Measurements from ENCODE around the gene SLC4A5.

DNA sequence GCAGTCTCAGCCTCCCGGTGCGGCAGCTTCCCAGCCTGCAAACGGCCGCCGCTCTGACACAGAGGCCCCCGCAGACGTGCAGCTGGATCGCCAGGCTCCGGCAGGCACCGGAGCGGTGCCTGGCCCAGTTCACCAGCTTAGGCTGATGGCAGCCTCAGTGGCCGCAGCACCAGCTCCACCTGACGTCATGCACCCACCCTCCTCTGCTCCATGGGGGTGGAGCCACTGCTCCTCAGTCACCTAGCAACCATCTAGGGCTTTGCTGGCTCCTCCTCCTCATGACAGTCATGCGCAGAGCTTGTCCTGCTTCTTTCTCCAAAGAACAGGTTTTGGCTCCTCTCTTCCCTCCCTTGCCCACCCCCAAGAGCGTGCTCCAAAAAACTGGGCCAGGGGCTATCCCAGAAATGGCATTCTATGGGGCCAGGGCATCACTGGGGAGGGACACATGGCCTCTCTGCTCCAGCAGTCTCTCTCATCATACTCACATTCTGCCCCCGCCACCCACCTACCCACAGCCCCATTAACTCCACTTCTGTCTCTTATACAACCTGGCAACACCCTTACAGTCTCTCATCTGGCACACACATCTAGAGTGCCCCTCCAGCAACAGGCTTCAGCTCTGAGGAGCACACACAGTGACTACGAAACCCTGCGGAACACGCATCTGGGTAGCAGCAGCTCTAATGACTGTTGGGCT, 31.4 kb upstream of the SLC4A5 start:
- no peak for TF ChIP-seq RAD21 (IDR thresholded peaks at IDR 0.05; ENCODE audit: low read depth)
- no peak for TF ChIP-seq REST (IDR thresholded peaks at IDR 0.05; ENCODE audit: low read depth)
- no peak for TF ChIP-seq TAF1 (IDR thresholded peaks at IDR 0.05; ENCODE audit: low read depth)
- no peak for TF ChIP-seq YY1 (IDR thresholded peaks at IDR 0.05; ENCODE audit: low read depth)
- no peak for TF ChIP-seq CEBPB (IDR thresholded peaks at IDR 0.05)
- TF ChIP-seq EP300 (IDR thresholded peaks at IDR 0.05; ENCODE audit: borderline replicate concordance), result no peak
- TF ChIP-seq, protein P1, sequence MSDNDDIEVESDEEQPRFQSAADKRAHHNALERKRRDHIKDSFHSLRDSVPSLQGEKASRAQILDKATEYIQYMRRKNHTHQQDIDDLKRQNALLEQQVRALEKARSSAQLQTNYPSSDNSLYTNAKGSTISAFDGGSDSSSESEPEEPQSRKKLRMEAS (IDR thresholded peaks at IDR 0.05), result no peak
- no peak for TF ChIP-seq CREB1 (IDR thresholded peaks at IDR 0.05; ENCODE audit: low read depth)
- TF ChIP-seq TEAD4 (IDR thresholded peaks at IDR 0.05), result no peak
- TF ChIP-seq ZBTB7A (IDR thresholded peaks at IDR 0.05; ENCODE audit: low read depth), result no peak
- TF ChIP-seq TCF12 (IDR thresholded peaks at IDR 0.05; ENCODE audit: low read depth), result no peak
